ENCODE data around the gene SHKBP1.

DNA sequence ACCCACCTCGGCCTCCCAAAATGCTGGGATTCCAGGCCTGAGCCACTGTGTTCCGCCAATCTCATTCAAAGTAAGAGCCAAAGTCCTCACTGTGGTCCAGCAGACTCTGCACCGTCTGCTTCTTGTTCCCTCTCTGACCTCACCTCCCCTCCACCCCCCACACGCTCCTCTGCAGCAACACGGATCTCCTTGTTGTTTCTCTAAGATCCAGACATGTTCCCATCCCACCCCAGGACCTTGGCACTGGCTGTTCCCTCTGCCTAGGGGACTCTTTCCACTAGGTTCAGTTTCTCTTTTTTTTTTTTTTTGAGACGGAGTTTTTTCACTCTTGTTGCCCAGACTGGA, 62.9 kb downstream of the SHKBP1 start:
- no peak for TF ChIP-seq ZNF785 (CRISPR knock-in tag; IDR thresholded peaks at IDR 0.05)
- TF ChIP-seq SNRNP70 (optimal IDR thresholded peaks at IDR 0.05; ENCODE audit: low read depth, low read length) = no peak
- TF ChIP-seq, protein P1, sequence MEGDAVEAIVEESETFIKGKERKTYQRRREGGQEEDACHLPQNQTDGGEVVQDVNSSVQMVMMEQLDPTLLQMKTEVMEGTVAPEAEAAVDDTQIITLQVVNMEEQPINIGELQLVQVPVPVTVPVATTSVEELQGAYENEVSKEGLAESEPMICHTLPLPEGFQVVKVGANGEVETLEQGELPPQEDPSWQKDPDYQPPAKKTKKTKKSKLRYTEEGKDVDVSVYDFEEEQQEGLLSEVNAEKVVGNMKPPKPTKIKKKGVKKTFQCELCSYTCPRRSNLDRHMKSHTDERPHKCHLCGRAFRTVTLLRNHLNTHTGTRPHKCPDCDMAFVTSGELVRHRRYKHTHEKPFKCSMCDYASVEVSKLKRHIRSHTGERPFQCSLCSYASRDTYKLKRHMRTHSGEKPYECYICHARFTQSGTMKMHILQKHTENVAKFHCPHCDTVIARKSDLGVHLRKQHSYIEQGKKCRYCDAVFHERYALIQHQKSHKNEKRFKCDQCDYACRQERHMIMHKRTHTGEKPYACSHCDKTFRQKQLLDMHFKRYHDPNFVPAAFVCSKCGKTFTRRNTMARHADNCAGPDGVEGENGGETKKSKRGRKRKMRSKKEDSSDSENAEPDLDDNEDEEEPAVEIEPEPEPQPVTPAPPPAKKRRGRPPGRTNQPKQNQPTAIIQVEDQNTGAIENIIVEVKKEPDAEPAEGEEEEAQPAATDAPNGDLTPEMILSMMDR (IDR thresholded peaks at IDR 0.05 in 2 of 3, conservative IDR thresholded peaks at IDR 0.05 in 1 of 3; ENCODE audit: insufficient read depth in 2 of 3, low read depth in 1 of 3, low read length in 3 of 3) = no peak
- TF ChIP-seq, protein P2, sequence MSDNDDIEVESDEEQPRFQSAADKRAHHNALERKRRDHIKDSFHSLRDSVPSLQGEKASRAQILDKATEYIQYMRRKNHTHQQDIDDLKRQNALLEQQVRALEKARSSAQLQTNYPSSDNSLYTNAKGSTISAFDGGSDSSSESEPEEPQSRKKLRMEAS (CRISPR knock-in tag; IDR thresholded peaks at IDR 0.05) = no peak
- TF ChIP-seq, protein P3, sequence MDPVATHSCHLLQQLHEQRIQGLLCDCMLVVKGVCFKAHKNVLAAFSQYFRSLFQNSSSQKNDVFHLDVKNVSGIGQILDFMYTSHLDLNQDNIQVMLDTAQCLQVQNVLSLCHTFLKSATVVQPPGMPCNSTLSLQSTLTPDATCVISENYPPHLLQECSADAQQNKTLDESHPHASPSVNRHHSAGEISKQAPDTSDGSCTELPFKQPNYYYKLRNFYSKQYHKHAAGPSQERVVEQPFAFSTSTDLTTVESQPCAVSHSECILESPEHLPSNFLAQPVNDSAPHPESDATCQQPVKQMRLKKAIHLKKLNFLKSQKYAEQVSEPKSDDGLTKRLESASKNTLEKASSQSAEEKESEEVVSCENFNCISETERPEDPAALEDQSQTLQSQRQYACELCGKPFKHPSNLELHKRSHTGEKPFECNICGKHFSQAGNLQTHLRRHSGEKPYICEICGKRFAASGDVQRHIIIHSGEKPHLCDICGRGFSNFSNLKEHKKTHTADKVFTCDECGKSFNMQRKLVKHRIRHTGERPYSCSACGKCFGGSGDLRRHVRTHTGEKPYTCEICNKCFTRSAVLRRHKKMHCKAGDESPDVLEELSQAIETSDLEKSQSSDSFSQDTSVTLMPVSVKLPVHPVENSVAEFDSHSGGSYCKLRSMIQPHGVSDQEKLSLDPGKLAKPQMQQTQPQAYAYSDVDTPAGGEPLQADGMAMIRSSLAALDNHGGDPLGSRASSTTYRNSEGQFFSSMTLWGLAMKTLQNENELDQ (CRISPR knock-in tag; IDR thresholded peaks at IDR 0.05; ENCODE audit: borderline replicate concordance) = no peak
- no peak for TF ChIP-seq YY1 (IDR thresholded peaks at IDR 0.05; ENCODE audit: borderline replicate concordance in 1 of 3, control insufficient read depth in 1 of 3, extremely low read depth in 1 of 3, insufficient read depth in 3 of 3, insufficient read length in 1 of 3, insufficient replicate concordance in 2 of 3, low read depth in 1 of 3, low read length in 2 of 3)
- TF ChIP-seq HDAC2 (IDR thresholded peaks at IDR 0.05) = no peak; the same call in 1 of the 2 replicates
- no peak for TF ChIP-seq FOXK2 (conservative IDR thresholded peaks at IDR 0.05 in 1 of 2, IDR thresholded peaks at IDR 0.05 in 1 of 2; ENCODE audit: low read depth in 2 of 2)
- no peak for TF ChIP-seq TCF3 (CRISPR knock-in tag; IDR thresholded peaks at IDR 0.05)

Data from K562 (cell line).